GM18526 (cell line): ENCODE measurements around the gene TTI1.

Experiments
- POLR2A ChIP-seq: IDR thresholded peaks from 3 replicates; pipeline ENCODE4 v1.6.1; 2011; ENCODE audit not compliant: insufficient read length; ENCODE audit errors: extremely low read depth

Gene TTI1

DNA sequence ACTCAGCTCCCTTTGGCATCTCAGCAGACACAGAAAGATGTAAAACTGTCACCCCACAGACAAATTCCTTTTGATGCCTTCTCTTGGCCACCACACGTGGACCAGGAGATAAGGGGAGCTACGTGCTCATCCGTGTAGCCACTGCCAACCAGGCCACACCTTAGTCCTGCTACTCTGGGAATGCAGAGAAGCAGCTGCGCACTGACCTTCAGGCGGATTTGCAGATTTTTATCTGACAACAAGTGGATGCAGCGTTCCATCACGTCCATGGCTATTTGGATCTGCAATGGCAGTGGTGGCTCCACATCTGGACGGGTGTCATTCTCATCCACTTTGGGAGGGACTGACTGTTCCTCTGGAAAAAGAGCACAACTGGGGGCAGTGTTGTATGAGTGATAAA lies 30.8 kb downstream of the TTI1 start:
- no peak for TF ChIP-seq POLR2A

- no peak for TF ChIP-seq POLR2A
These were observed 31.3 kb downstream of the TTI1 start for GRCh38 chr20:38001981-38002380.

GRCh38 chr20:38001173-38001875 lies 31.9 kb downstream of the TTI1 start:
- no peak for TF ChIP-seq POLR2A

- TF ChIP-seq POLR2A = no peak
These were observed 33.0 kb downstream of the TTI1 start for GRCh38 chr20:38000293-38000692.

DNA sequence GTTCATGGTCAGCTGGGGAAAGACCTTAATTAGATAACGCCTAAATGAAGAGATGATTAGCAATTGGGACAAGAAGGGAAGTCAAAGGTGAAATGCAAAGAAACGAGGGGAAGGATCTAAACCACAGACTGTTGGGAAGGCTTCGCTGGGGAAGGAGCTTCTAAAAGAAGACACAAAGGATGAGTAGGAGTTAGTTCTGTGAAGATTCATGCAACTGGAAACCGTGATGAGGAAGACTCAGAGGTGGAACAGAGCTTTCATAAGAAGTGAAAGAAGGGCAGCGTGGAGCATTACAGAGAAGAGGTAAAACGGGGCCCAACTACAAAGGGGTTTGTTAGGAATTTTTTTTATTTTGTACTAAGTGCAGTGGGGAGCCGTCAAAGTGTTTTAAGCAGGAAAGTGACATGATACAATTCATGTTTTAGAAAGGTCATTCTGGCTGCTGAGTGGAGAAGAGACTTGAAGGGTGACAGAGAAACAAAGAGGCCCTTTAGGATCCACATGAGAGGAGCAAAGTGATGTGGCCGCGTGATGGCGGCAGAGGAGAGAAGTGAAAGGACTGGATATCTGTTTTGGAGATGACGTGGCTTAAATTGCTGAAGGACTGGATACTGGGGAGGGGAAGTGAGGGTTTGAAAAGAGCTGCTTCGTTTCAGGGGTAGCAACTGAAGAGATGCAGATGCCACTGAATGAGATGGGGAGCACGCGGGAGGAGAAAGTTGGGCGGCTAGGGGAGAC lies 33.6 kb downstream of the TTI1 start:
- TF ChIP-seq POLR2A = no peak

DNA sequence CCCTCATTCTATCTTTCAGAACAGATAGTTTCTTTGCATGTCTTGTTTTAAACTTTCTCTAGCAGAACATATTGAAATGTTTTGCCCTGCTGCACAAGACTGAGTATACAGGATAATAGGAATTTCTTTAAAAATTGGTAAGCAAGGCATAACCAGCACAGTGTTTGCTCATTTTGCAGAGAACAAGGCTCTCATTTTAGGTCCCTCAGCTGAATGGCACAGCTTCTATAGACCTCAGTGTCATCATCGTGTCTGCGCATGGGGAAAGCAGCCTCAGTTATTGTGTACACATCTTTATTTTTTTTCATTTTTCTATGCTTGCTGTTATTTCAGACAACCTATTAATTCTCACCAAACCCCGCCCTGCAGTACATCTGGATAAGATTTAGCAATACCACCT lies 35.7 kb downstream of the TTI1 start:
- TF ChIP-seq POLR2A = no peak

DNA sequence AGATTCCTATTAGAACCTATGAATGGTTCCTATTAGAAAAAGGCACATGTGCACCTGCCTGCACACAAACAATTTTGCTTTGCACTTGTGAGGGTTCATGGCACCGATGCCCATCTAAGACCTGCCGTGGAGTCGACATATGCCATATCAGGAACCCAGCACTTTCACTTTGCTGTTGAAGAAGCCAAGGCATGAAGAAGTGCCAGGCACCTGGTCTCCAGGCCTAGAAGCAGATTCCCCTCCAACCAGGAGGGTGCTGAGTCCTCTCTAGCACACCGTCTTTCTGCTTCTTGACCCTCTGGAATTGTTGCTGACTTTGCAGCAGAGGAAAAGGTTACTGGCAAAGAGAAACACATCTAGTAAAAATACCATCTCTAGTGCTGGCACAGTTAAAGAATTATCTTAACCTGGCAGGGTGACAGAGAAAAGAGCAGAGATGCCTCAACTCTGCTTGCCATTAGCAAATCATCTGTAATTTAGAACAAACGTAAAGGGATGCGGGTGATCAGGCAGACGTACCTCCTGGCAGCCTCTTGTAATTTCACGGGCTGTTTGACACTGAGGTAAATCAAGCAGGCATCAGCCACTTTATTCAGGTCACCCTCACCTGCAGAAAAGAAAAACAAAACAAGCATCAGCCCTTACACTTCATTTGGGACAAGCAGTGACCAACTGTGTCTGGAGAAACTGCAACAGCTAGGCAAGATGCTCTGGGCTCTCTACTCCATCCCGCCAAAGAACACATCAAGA lies 37.2 kb downstream of the TTI1 start:
- TF ChIP-seq POLR2A = no peak

DNA sequence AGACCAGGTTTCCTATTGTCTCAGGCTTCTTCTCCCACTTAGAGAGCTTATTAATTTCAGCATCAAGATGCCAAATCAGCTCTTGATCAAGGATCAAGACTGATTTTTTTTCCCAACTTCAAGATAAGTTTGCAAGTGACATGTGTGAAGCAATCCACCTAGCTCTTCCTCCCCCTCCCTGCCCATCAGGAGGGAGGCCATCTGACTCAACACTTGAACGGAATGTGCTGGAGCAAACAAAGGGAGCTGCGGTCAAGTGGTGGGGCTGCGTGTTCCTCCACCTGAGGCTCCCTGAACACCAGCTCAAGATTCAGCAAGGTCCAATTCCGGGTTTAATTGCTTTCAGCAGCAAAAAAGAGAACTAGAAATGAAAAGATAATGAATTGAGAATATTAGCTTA lies 38.7 kb downstream of the TTI1 start:
- TF ChIP-seq POLR2A = no peak

DNA sequence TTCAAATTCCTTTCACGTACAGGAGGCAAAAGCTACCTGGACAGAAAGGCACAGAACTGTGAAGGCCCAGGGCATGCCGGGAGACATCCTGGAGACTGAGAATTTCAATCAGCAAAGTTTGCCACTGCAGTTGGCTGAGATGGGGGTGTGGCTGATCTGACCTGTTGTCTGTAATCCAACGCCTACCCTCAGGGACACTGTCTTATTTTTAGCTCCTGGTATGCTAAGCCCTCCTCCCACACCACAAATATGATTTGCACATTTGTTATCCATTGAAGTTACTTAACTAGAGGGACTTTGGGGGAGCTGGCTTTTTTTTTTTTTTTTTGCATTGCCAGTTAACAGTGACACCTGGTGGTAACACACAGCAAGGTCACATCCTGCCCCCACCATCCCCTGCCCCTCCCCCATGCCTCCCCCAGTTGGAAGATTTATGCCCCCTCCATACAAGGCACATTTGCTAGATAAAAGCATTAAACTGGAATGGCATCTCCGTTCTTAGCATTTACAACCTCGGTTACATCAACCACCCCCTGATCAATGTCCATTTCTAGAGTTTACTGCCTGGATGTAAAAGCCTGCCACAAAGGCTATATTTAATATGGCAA lies 40.4 kb downstream of the TTI1 start:
- no peak for TF ChIP-seq POLR2A

GRCh38 chr20:37991908-37992307 lies 41.3 kb downstream of the TTI1 start:
- TF ChIP-seq POLR2A = no peak

DNA sequence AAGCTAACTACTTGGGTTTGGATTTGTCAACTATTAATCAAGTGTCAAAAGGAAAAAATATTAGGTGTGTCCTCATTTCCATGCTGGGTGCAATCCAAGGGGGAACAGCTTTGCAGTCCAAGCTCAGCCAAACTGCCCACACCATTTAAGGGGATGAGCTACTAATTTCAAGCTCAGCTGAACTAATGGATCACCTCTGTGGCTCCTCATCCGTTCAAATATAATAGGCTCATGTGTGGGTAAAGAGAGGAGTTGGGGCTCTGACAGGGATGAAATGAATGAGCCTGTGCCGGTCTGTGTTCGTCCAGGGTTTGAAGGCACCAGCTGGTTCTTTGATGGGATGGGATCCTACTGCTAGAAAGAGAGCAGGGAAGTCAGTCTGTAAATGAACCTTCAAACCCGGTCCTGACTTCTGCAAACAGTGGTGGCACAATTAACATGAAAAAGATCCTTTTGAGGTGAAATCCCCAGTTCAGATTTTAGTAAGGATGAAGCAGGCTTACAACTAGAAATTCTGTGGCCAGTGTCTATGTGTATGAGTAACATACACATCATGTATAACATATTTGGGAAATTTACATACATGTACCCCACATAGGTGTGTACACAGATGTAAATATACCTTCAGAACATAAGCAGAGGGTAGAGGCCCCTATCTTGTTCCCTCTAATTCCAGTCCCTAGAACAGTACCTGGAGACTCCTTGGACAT lies 41.9 kb downstream of the TTI1 start:
- TF ChIP-seq POLR2A = no peak

- no peak for TF ChIP-seq POLR2A
These were observed 42.6 kb downstream of the TTI1 start for GRCh38 chr20:37990571-37991151.

GRCh38 chr20:37989601-37990295 lies 43.5 kb downstream of the TTI1 start:
- TF ChIP-seq POLR2A = no peak

GRCh38 chr20:37988306-37988954 lies 44.8 kb downstream of the TTI1 start:
- TF ChIP-seq POLR2A = no peak
